Colonic mucosa (tissue), 4 donors: ENCODE results near the gene IRS2. TPM values are rescaled to one million over a fixed set of nuclear protein-coding genes. Genes with fewer than 3 reads are reported as not detected.

Source experiments
- DNase-seq: peaks from one replicate; pipeline ENCODE4 v3.0.0-alpha.2; 2020
- H3K27ac ChIP-seq: fragments of 200-600 bp; one replicate; pipeline ENCODE4 v1.8.0; 2021
- H3K27me3 ChIP-seq: fragments of 200-600 bp; one replicate; pipeline ENCODE4 v1.8.0; 2021
- H3K36me3 ChIP-seq: fragments of 200-600 bp; one replicate; pipeline ENCODE4 v1.8.0; 2021
- H3K4me1 ChIP-seq: fragments of 200-600 bp; one replicate; pipeline ENCODE4 v1.8.0; 2021; ENCODE audit warnings: mild to moderate bottlenecking
- H3K4me3 ChIP-seq: fragments of 200-600 bp; one replicate; pipeline ENCODE4 v1.8.0; 2021
- H3K9ac ChIP-seq, 2 donors: one replicate each; pipeline ENCODE4 v1.7.0; 2013; ENCODE audit warnings: control low read depth in 2 of 2, low read depth in 2 of 2, low read length in 2 of 2
- H3K9me3 ChIP-seq: fragments of 200-600 bp; one replicate; pipeline ENCODE4 v1.8.0; 2021
- CTCF ChIP-seq: fragments of 200-600 bp; IDR thresholded peaks from one replicate; pipeline ENCODE4 v1.8.0; 2022; ENCODE audit warnings: antibody characterized with exemption, mild to moderate bottlenecking
- intact Hi-C: fragments of 100-400 bp; cut with DNase I; formaldehyde crosslinking; loops from one replicate; pipeline ENCODE4 v1.14.1; 2022
- total RNA-seq, 2 donors: library from RNA; stranded (reverse); fragmentation: NEBNext Ultra II Directional in 1 of 2; extraction: Animal tissue kit (Norgen Biotek cat#: 25700) in 1 of 2; gene quantifications; one replicate each; pipeline ENCODE4 v1.2.1, GENCODE V29; 2021
- donor health status: healthy.
- donor health status: DM: no; HTN: no; CAD: no.
- donor health status: DM: no; HTN: no; CAD: no.

IRS2 gene
- total RNA-seq, 2 donors from 2014 or later, result 6.7 to 23.0 TPM

GRCh38 chr13:109764470-109765291 lies 21.7 kb downstream of the IRS2 start:
- intact Hi-C loops, result no loop called here
- Histone ChIP-seq H3K36me3 (no peaks in the 10 kb centered on the region), H3K9me3 (no peaks in the 10 kb centered on the region), H3K9ac (no peak overlapping the region), H3K27me3 (no peaks in the 10 kb centered on the region), H3K4me1 (no peaks in the 10 kb centered on the region), H3K27ac (no peak overlapping the region), H3K4me3 (no peak overlapping the region)
- DNase-seq, result no peak
- no peak for TF ChIP-seq CTCF

GRCh38 chr13:109764045-109764444 lies 22.3 kb downstream of the IRS2 start:
- H3K4me1 ChIP-seq, result no peaks in the 10 kb centered on the region
- no peak for DNase-seq
- no peaks in the 10 kb centered on the region for H3K36me3 ChIP-seq
- H3K27ac ChIP-seq, result no peak overlapping the region
- H3K9me3 ChIP-seq, result no peaks in the 10 kb centered on the region
- H3K4me3 ChIP-seq, result no peak overlapping the region
- no peaks in the 10 kb centered on the region for H3K27me3 ChIP-seq
- intact Hi-C loops, result no loop called here
- no peak for TF ChIP-seq CTCF
- H3K9ac ChIP-seq, result no peak overlapping the region

GRCh38 chr13:109762791-109763190 lies 23.6 kb downstream of the IRS2 start:
- Histone ChIP-seq H3K27me3 (no peaks in the 10 kb centered on the region), H3K9ac (no peak overlapping the region), H3K4me1 (no peaks in the 10 kb centered on the region), H3K36me3 (no peaks in the 10 kb centered on the region), H3K27ac (no peak overlapping the region), H3K9me3 (no peaks in the 10 kb centered on the region), H3K4me3 (no peak overlapping the region)
- DNase-seq, result no peak
- intact Hi-C loops, result no loop called here
- no peak for TF ChIP-seq CTCF

GRCh38 chr13:109761695-109762094 lies 24.7 kb downstream of the IRS2 start:
- Histone ChIP-seq H3K36me3 (no peaks in the 10 kb centered on the region), H3K4me1 (no peaks in the 10 kb centered on the region), H3K9me3 (no peaks in the 10 kb centered on the region), H3K27me3 (no peaks in the 10 kb centered on the region), H3K27ac (no peak overlapping the region), H3K9ac (no peak overlapping the region), H3K4me3 (no peak overlapping the region)
- DNase-seq, result no peak
- TF ChIP-seq CTCF, result no peak
- intact Hi-C loops, result no loop called here

- Histone ChIP-seq H3K9ac (no peak overlapping the region), H3K27me3 (no peaks in the 10 kb centered on the region), H3K4me3 (no peak overlapping the region), H3K27ac (no peak overlapping the region), H3K9me3 (no peaks in the 10 kb centered on the region), H3K4me1 (no peaks in the 10 kb centered on the region), H3K36me3 (no peaks in the 10 kb centered on the region)
- intact Hi-C loops, result no loop called here
- no peak for TF ChIP-seq CTCF
- DNase-seq, result no peak
Measured at GRCh38 chr13:109760951-109761350, 25.4 kb downstream of the IRS2 start.
